Mesenchymal stem cell (in vitro differentiated cells and primary cell): Measurements from ENCODE around the gene MBOAT7.

ENCODE experiments used
- DNase-seq: peaks from one replicate; pipeline ENCODE4 v3.0.0-alpha.2; 2013
- H2AFZ ChIP-seq: one replicate; pipeline ENCODE4 v1.6.1; 2013; ENCODE audit warnings: low read depth, mild to moderate bottlenecking, control low read depth, inconsistent platforms, low read length, moderate library complexity
- H2AK5ac ChIP-seq: 2 replicates; pipeline ENCODE4 v1.6.1; 2013; ENCODE audit warnings: low read length, moderate library complexity, mild to moderate bottlenecking, inconsistent platforms; ENCODE audit not compliant: severe bottlenecking
- H2BK120ac ChIP-seq: one replicate; pipeline ENCODE4 v1.6.1; 2013; ENCODE audit warnings: low read depth, mild to moderate bottlenecking, inconsistent platforms, low read length, moderate library complexity
- H2BK12ac ChIP-seq, 2 experiments: one replicate each; pipeline ENCODE4 v1.6.1; 2013; ENCODE audit warnings: inconsistent platforms in 2 of 2, low read length in 2 of 2, mild to moderate bottlenecking in 2 of 2, moderate library complexity in 2 of 2, control low read depth in 1 of 2
- H2BK15ac ChIP-seq: one replicate; pipeline ENCODE4 v1.6.1; 2013; ENCODE audit warnings: mild to moderate bottlenecking, low read depth, inconsistent platforms; ENCODE audit not compliant: poor library complexity, severe bottlenecking
- H2BK5ac ChIP-seq: 2 replicates; pipeline ENCODE4 v1.6.1; 2013; ENCODE audit warnings: low read depth, mild to moderate bottlenecking, low read length, control low read depth, inconsistent platforms; ENCODE audit not compliant: poor library complexity, severe bottlenecking
- H3K14ac ChIP-seq, 2 experiments: one replicate each; pipeline ENCODE4 v1.6.1; 2013; ENCODE audit warnings: inconsistent platforms in 2 of 2, low read length in 2 of 2, control low read depth in 1 of 2, mild to moderate bottlenecking in 1 of 2, moderate library complexity in 1 of 2
- H3K18ac ChIP-seq, 2 experiments: one replicate each; pipeline ENCODE4 v1.6.1; 2013; ENCODE audit warnings: inconsistent platforms in 2 of 2, low read length in 2 of 2, control low read depth in 1 of 2, low read depth in 1 of 2, mild to moderate bottlenecking in 1 of 2
- H3K23ac ChIP-seq, 2 experiments: one replicate each; pipeline ENCODE4 v1.6.1; 2013; ENCODE audit warnings: inconsistent platforms in 2 of 2, low read length in 2 of 2, mild to moderate bottlenecking in 2 of 2, moderate library complexity in 2 of 2, control low read depth in 1 of 2
- H3K27ac ChIP-seq: 2 replicates; pipeline ENCODE4 v1.5.1; 2013; ENCODE audit warnings: mild to moderate bottlenecking, moderate library complexity, low read length, control low read depth, inconsistent platforms; ENCODE audit not compliant: poor library complexity, severe bottlenecking
- H3K27me3 ChIP-seq, 2 experiments: 2 replicates each; pipeline versions ENCODE4 v1.6.1 to v1.7.0; 2013; ENCODE audit warnings: low read length in 2 of 2, mild to moderate bottlenecking in 2 of 2, moderate library complexity in 2 of 2, control low read depth in 1 of 2, inconsistent platforms in 1 of 2; ENCODE audit not compliant: control insufficient read depth in 1 of 2, insufficient read depth in 1 of 2
- H3K36me3 ChIP-seq, 2 experiments: 2 replicates each; pipeline versions ENCODE4 v1.6.1 to v1.7.0; 2013; ENCODE audit warnings: low read length in 2 of 2, control low read depth in 1 of 2, inconsistent platforms in 1 of 2, low read depth in 1 of 2, mild to moderate bottlenecking in 1 of 2; ENCODE audit not compliant: insufficient read depth in 2 of 2, control insufficient read depth in 1 of 2
- H3K4ac ChIP-seq, 2 experiments: one replicate each; pipeline ENCODE4 v1.6.1; 2013; ENCODE audit warnings: inconsistent platforms in 2 of 2, low read length in 2 of 2, mild to moderate bottlenecking in 2 of 2, moderate library complexity in 2 of 2, control low read depth in 1 of 2, low read depth in 1 of 2
- H3K4me1 ChIP-seq: 2 replicates; pipeline ENCODE4 v1.6.1; 2013; ENCODE audit warnings: low read depth, low read length, control low read depth; ENCODE audit not compliant: control insufficient read depth, insufficient read depth
- H3K4me2 ChIP-seq: 2 replicates; pipeline ENCODE4 v1.6.1; 2013; ENCODE audit warnings: low read length, mild to moderate bottlenecking, inconsistent platforms; ENCODE audit not compliant: poor library complexity, severe bottlenecking
- H3K4me3 ChIP-seq, 2 experiments: 2 replicates each; pipeline versions ENCODE4 v1.5.1 to v1.7.0; 2013; ENCODE audit warnings: low read length in 2 of 2, mild to moderate bottlenecking in 2 of 2, control low read depth in 1 of 2, low read depth in 1 of 2; ENCODE audit not compliant: insufficient read depth in 1 of 2
- H3K79me1 ChIP-seq: replicated peaks from 2 replicates; pipeline ENCODE4 v1.6.1; 2013; ENCODE audit warnings: mild to moderate bottlenecking, control low read depth, low read length, inconsistent platforms; ENCODE audit not compliant: poor library complexity, severe bottlenecking
- H3K9ac ChIP-seq: 2 replicates; pipeline ENCODE4 v1.7.0; 2013; ENCODE audit warnings: mild to moderate bottlenecking, low read length, moderate library complexity
- H3K9me3 ChIP-seq: 2 replicates; pipeline ENCODE4 v1.7.0; 2013; ENCODE audit warnings: mild to moderate bottlenecking, low read length; ENCODE audit not compliant: control insufficient read depth
- H4K8ac ChIP-seq: one replicate; pipeline ENCODE4 v1.6.1; 2013; ENCODE audit warnings: inconsistent platforms, mild to moderate bottlenecking, low read length, moderate library complexity
- H4K91ac ChIP-seq: one replicate; pipeline ENCODE4 v1.6.1; 2013; ENCODE audit warnings: mild to moderate bottlenecking, low read length, inconsistent platforms
- WGBS: methylation state at CpG from one replicate; pipeline ENCODE4 v1.1.7; 2013; ENCODE audit warnings: mixed read lengths; 5-methylcytosine and 5-hydroxymethylcytosine counted together

Gene MBOAT7

DNA sequence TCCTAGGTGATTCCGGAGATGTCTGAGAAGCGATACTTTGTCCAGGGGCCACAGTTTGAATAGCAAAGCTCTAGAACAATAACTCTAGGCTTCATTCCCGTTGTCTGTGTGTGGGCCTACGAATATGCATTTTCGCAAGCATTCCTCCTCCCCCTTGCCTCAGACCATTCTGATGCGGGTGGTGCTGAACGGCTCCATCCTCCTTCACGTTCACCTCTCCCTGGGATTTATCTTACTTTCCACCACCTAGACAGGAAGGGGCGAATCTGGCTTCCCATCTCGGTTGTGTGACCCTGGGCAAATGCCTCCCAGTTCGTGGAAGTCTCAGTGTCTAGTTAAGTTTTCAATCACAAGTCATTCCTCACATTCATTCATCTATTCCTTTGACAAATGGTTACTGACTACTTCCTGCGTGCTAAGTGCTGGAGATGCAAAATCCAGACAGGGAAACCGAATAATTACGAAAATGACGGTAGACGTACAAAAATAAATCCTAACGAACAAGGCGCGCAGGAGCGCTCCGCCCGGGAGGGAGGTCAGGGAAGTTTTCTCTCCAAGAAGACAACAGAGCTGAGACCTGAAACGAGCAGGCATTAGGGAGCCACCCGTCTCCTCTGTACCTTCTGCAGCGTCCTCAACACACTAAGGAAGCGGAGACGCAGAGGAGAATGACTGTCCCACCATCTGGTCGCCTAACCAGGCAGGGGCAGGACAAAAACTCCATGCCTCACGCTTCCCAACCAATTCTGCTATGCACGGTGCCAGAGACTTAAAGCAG is 53.1 kb downstream of the MBOAT7 start:
- WGBS = 2% methylated on average over 30 of the region's 30 CpGs
- Histone ChIP-seq H2BK12ac (no peak overlapping the region), H3K27me3 (no peaks in the 10 kb centered on the region), H3K18ac (no peak overlapping the region), H3K79me1 (no peaks in the 10 kb centered on the region), H4K91ac (no peak overlapping the region), H2BK15ac (no peak overlapping the region), H3K14ac (no peak overlapping the region), H2AK5ac (no peak overlapping the region), H4K8ac (no peak overlapping the region), H2BK5ac (no peak overlapping the region), H3K9me3 (no peaks in the 10 kb centered on the region), H3K23ac (no peak overlapping the region), H3K36me3 (peaks cover 22 to 32% of the 10 kb centered on the region in 2 experiments), H2BK120ac (no peak overlapping the region), H3K4me1 (peaks cover 26% of the 10 kb centered on the region), H3K4me2 (peak overlapping the region; percentile 88), H3K4ac (no peak overlapping the region), H3K4me3 (peak overlapping the region; percentile 45 to 82), H3K9ac (peak overlapping the region; percentile 68), H3K27ac (peak overlapping the region; percentile 9), H2AFZ (peak overlapping the region; percentile 39)
- no peak for DNase-seq

DNA sequence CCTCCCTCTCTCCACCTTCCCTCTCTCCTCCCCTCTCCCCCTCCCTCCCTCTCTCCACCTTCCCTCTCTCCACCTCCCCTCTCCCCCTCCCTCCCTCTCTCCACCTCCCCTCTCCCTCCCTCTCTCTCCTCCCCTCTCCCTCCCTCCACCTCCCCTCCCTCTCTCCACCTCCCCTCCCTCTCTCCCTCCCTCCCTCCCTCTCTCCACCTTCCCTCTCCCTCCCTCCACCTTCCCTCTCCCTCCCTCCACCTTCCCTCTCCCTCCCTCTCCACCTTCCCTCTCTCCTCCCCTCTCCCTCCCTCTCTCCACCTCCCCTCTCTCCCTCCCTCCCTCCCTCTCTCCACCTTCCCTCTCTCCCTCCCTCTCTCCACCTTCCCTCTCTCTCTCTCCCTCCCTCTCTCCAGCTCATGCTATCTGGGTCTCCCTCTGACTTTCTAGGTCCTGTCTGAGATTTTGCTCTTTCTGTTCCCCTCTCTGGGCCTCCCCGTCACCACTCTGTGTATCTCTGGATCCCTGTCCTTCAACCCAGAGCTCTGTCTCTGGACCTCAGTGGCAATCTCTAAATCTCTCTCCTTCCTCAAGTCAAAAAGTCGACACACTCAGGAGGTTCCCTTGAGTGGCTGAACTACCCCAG is 55.3 kb downstream of the MBOAT7 start:
- no peak for DNase-seq
- H2BK120ac ChIP-seq = no peak overlapping the region
- H3K9me3 ChIP-seq = no peaks in the 10 kb centered on the region
- no peak overlapping the region for H3K18ac ChIP-seq
- no peak overlapping the region for H2BK15ac ChIP-seq
- no peak overlapping the region for H2BK12ac ChIP-seq
- no peak overlapping the region for H2BK5ac ChIP-seq
- peaks cover 10% of the 10 kb centered on the region for H3K4me1 ChIP-seq
- no peak overlapping the region for H4K91ac ChIP-seq
- H3K4ac ChIP-seq = no peak overlapping the region
- H3K14ac ChIP-seq = no peak overlapping the region
- H3K4me3 ChIP-seq = no peak overlapping the region
- H3K27ac ChIP-seq = no peak overlapping the region
- no peak overlapping the region for H3K9ac ChIP-seq
- no peak overlapping the region for H2AK5ac ChIP-seq
- no peaks in the 10 kb centered on the region for H3K79me1 ChIP-seq
- no peak overlapping the region for H3K4me2 ChIP-seq
- peaks cover 24 to 31% of the 10 kb centered on the region in 2 experiments for H3K36me3 ChIP-seq
- no peak overlapping the region for H4K8ac ChIP-seq
- 74% methylated on average over 2 of the region's 2 CpGs for WGBS
- H3K27me3 ChIP-seq = no peaks in the 10 kb centered on the region
- H2AFZ ChIP-seq = no peak overlapping the region
- no peak overlapping the region for H3K23ac ChIP-seq

DNA sequence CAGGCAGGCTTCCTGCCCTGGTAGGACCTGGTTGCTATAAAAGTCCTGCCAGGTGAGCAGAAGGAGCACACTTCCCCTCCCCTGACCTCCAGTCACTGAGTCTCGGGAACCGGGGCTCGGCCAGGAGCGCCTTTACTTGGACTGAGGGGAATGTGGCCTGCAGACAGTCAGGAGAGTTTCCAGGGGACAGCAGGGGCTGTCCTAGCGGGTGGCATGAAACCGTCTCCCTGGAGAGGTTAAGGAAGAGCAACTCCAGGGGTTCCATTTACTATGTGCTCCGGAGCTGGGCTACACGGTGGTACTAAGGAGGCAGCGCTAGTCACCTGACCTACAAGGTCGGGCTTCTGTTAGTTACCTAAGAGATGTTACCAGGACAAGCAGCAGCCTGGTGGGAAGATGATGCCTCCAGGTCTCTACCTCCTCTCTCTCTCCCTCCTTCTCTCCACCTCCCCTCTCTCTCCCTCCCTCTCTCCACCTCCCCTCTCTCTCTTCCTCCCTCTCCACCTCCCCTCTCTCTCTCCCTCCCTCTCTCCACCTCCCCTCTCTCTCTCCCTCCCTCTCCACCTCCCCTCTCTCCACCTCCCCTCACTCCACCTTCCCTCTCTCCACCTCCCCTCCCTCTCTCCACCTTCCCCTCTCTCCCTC is 55.9 kb downstream of the MBOAT7 start:
- Histone ChIP-seq H2BK15ac (no peak overlapping the region), H2AFZ (no peak overlapping the region), H2AK5ac (no peak overlapping the region), H3K36me3 (peaks cover 27 to 34% of the 10 kb centered on the region in 2 experiments), H4K8ac (no peak overlapping the region), H3K9me3 (no peaks in the 10 kb centered on the region), H3K4me1 (peaks cover 4% of the 10 kb centered on the region), H3K27ac (no peak overlapping the region), H2BK5ac (no peak overlapping the region), H3K9ac (no peak overlapping the region), H3K18ac (no peak overlapping the region), H2BK12ac (no peak overlapping the region), H3K4ac (no peak overlapping the region), H3K4me3 (no peak overlapping the region), H2BK120ac (no peak overlapping the region), H3K4me2 (no peak overlapping the region), H3K23ac (no peak overlapping the region), H3K27me3 (no peaks in the 10 kb centered on the region), H3K14ac (no peak overlapping the region), H3K79me1 (no peaks in the 10 kb centered on the region), H4K91ac (no peak overlapping the region)
- DNase-seq = peak; percentile 67
- WGBS = 93% methylated on average over 10 of the region's 10 CpGs

DNA sequence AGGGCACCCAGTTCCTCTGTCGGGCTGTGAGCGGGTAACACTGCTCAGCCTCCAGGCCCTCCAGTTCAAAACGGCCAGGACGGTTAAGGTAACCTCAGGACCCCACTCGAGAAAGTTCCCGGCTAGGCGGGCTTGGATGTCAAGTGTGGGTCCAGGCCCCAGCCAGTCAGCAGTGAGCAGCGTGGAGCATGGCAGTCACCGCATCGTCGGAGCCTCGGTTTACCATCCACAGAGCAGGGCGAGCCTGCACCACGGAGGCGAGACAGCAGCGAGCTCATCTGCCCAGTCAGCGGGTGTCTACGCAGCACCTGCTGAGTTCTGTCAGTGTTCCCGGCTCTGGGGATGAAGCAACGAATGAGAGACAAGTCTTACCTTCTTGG is 59.8 kb downstream of the MBOAT7 start:
- DNase-seq = no peak
- Histone ChIP-seq H2AK5ac (no peak overlapping the region), H3K4me3 (no peak overlapping the region), H2BK5ac (no peak overlapping the region), H3K4me1 (no peaks in the 10 kb centered on the region), H2BK120ac (no peak overlapping the region), H3K23ac (no peak overlapping the region), H4K8ac (no peak overlapping the region), H2BK12ac (no peak overlapping the region), H2BK15ac (no peak overlapping the region), H3K79me1 (peaks cover 2% of the 10 kb centered on the region), H2AFZ (no peak overlapping the region), H3K9ac (no peak overlapping the region), H3K14ac (no peak overlapping the region), H3K36me3 (peaks cover 58 to 72% of the 10 kb centered on the region in 2 experiments), H3K27me3 (no peaks in the 10 kb centered on the region), H3K9me3 (no peaks in the 10 kb centered on the region), H3K4me2 (no peak overlapping the region), H3K4ac (no peak overlapping the region), H3K18ac (no peak overlapping the region), H4K91ac (no peak overlapping the region), H3K27ac (no peak overlapping the region)
- WGBS = 97% methylated on average over 20 of the region's 20 CpGs
